Measurements from ENCODE around the gene ATRN. TPM values are rescaled to one million over a fixed set of nuclear protein-coding genes. Genes with fewer than 3 reads are reported as not detected.

The ATRN gene
- total and polyA plus RNA-seq, 2 experiments from 2014 or later = 2.2 to 18.3 TPM

GRCh38 chr20:3461911-3462677 is 8.7 kb upstream of the ATRN start:
- no peak overlapping the region for H3K27ac Mint-ChIP-seq
- no peaks in the 10 kb centered on the region for H3K36me3 Mint-ChIP-seq (ENCODE audit: low read depth)
- ATAC-seq (no peak), DNase-seq (ENCODE audit: low spot score) (no peak)
- Histone ChIP-seq H3K4me3 (no peak overlapping the region), H4K20me1 (replicated peaks; ENCODE audit: insufficient read depth) (no peaks in the 10 kb centered on the region; the same call in 1 of the 2 replicates), H3K4me1 (ENCODE audit: insufficient read depth) (no peaks in the 10 kb centered on the region), H2AFZ (no peak overlapping the region), H3K79me2 (replicated peaks; ENCODE audit: insufficient read depth) (no peaks in the 10 kb centered on the region), H3K4me2 (no peak overlapping the region), H3K36me3 (ENCODE audit: insufficient read depth) (no peaks in the 10 kb centered on the region), H3K9me2 (ENCODE audit: insufficient read depth) (no peaks in the 10 kb centered on the region), H3F3A (replicated peaks; ENCODE audit: low read depth) (no peaks in the 10 kb centered on the region), H3K27ac (ENCODE audit: low read depth) (no peak overlapping the region), H3K27me3 (ENCODE audit: insufficient read depth) (peaks cover 9% of the 10 kb centered on the region)
- no peaks in the 10 kb centered on the region for H3K9me3 Mint-ChIP-seq
- peaks cover 6% of the 10 kb centered on the region for H3K4me1 Mint-ChIP-seq
- TF ChIP-seq ETS1 (IDR thresholded peaks at IDR 0.05) = no peak
- no peak overlapping the region for H3K4me3 Mint-ChIP-seq
- peaks cover 2% of the 10 kb centered on the region for H3K27me3 Mint-ChIP-seq (ENCODE audit: insufficient read depth, low read depth, poor library complexity)

- no peak overlapping the region for H3K27ac ChIP-seq (ENCODE audit: low read depth)
- no peak overlapping the region for H2AFZ ChIP-seq
- no peaks in the 10 kb centered on the region for H3K36me3 Mint-ChIP-seq (ENCODE audit: low read depth)
- no peaks in the 10 kb centered on the region for H3K9me3 Mint-ChIP-seq
- no peaks in the 10 kb centered on the region for H3K79me2 ChIP-seq (replicated peaks; ENCODE audit: insufficient read depth)
- no peaks in the 10 kb centered on the region for H3K4me1 ChIP-seq (ENCODE audit: insufficient read depth)
- H3K27me3 ChIP-seq (ENCODE audit: insufficient read depth) = peaks cover 24% of the 10 kb centered on the region
- no peaks in the 10 kb centered on the region for H3K36me3 ChIP-seq (ENCODE audit: insufficient read depth)
- peaks cover 6% of the 10 kb centered on the region for H3K4me1 Mint-ChIP-seq
- no peaks in the 10 kb centered on the region for H3F3A ChIP-seq (replicated peaks; ENCODE audit: low read depth)
- peaks cover 3% of the 10 kb centered on the region for H3K27me3 Mint-ChIP-seq (ENCODE audit: insufficient read depth, low read depth, poor library complexity)
- no peaks in the 10 kb centered on the region; the same call in 1 of the 2 replicates for H4K20me1 ChIP-seq (replicated peaks; ENCODE audit: insufficient read depth)
- no peak for ATAC-seq
- H3K9me2 ChIP-seq (ENCODE audit: insufficient read depth) = no peaks in the 10 kb centered on the region
- no peak overlapping the region for H3K4me3 Mint-ChIP-seq
- no peak overlapping the region for H3K4me2 ChIP-seq
- no peak overlapping the region for H3K4me3 ChIP-seq
- no peak overlapping the region for H3K27ac Mint-ChIP-seq
- DNase-seq (ENCODE audit: low spot score) = no peak
- TF ChIP-seq POLR2AphosphoS5 (IDR thresholded peaks at IDR 0.05; ENCODE audit: low read depth) = no peak
- no peak for TF ChIP-seq NANOG (IDR thresholded peaks at IDR 0.05; ENCODE audit: borderline replicate concordance)
- TF ChIP-seq ETS1 (IDR thresholded peaks at IDR 0.05) = no peak
- TF ChIP-seq REST (IDR thresholded peaks at IDR 0.05; ENCODE audit: unreplicated experiment) = no peak
- no peak for TF ChIP-seq EZH2 (IDR thresholded peaks at IDR 0.05; ENCODE audit: low read depth, unreplicated experiment)
- no peak for TF ChIP-seq ZNF462 (CRISPR knock-in tag; IDR thresholded peaks at IDR 0.05)
These were observed 6.7 kb upstream of the ATRN start for GRCh38 chr20:3464166-3464565.
